ENCODE data around the gene INTS1.

Gene INTS1

GRCh38 chr7:1440620-1441019 lies 63.6 kb downstream of the INTS1 start:
- no peak for TF ChIP-seq CTCF (IDR thresholded peaks at IDR 0.05; ENCODE audit: borderline replicate concordance, insufficient read depth, low read depth, low read length)
- H3K4me3 ChIP-seq (ENCODE audit: low read depth, low read length), result no peak overlapping the region

GRCh38 chr7:1439373-1440363 lies 64.5 kb downstream of the INTS1 start:
- H3K4me3 ChIP-seq (ENCODE audit: low read depth, low read length), result no peak overlapping the region
- no peak for TF ChIP-seq CTCF (IDR thresholded peaks at IDR 0.05; ENCODE audit: borderline replicate concordance, insufficient read depth, low read depth, low read length)

- no peak for TF ChIP-seq CTCF (IDR thresholded peaks at IDR 0.05; ENCODE audit: borderline replicate concordance, insufficient read depth, low read depth, low read length)
Observed at GRCh38 chr7:1438821-1439220, 65.4 kb downstream of the INTS1 start.

GRCh38 chr7:1438208-1438607 lies 66.0 kb downstream of the INTS1 start:
- H3K4me3 ChIP-seq (ENCODE audit: low read depth, low read length), result no peak overlapping the region
- no peak for TF ChIP-seq CTCF (IDR thresholded peaks at IDR 0.05; ENCODE audit: borderline replicate concordance, insufficient read depth, low read depth, low read length)

More at GRCh38 chr7:1438821-1439220, 65.4 kb downstream of the INTS1 start:
- H3K4me3 ChIP-seq (ENCODE audit: low read depth, low read length), result no peak overlapping the region

- H3K4me3 ChIP-seq (ENCODE audit: low read depth, low read length), result no peak overlapping the region
- TF ChIP-seq CTCF (IDR thresholded peaks at IDR 0.05; ENCODE audit: borderline replicate concordance, insufficient read depth, low read depth, low read length), result no peak
Observed at GRCh38 chr7:1437155-1437880, 66.9 kb downstream of the INTS1 start.

- no peak for TF ChIP-seq CTCF (IDR thresholded peaks at IDR 0.05; ENCODE audit: borderline replicate concordance, insufficient read depth, low read depth, low read length)
- no peak overlapping the region for H3K4me3 ChIP-seq (ENCODE audit: low read depth, low read length)
Observed at GRCh38 chr7:1436608-1437007, 67.6 kb downstream of the INTS1 start.
